Measurements from ENCODE around the gene MISP3.

DNA sequence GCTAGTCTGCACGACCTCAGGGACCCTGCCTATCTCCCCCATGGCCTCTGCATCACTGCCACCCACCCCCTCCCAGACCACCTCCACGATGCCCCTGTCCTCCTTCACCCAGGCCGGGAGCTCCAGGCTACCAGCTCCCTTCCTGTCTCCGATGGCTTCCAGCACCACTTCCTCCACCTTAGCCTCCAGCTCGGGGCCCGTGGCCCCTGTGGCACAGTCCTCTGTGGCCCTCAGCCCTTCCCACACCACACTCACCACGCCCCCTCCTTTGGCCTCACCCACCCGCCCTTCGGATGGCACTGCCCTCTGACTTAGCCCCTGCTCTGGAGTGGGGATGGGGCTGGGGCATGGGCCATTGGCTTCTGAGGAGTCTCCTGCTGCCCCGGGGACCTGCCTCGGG lies 17.9 kb upstream of the MISP3 start:
- TF ChIP-seq ZNF671 (CRISPR knock-in tag; IDR thresholded peaks at IDR 0.05) (no peak), ETV6 (CRISPR knock-in tag; IDR thresholded peaks at IDR 0.05) (no peak), FOXK1 (CRISPR knock-in tag; IDR thresholded peaks at IDR 0.05) (no peak), NFYB (CRISPR knock-in tag; conservative IDR thresholded peaks at IDR 0.05; ENCODE audit: low read depth) (no peak), CREM (CRISPR knock-in tag; IDR thresholded peaks at IDR 0.05) (no peak), NR2C2 (CRISPR knock-in tag; IDR thresholded peaks at IDR 0.05) (no peak), ATF1 (CRISPR knock-in tag; IDR thresholded peaks at IDR 0.05) (no peak)
- TF ChIP-seq, protein P1, sequence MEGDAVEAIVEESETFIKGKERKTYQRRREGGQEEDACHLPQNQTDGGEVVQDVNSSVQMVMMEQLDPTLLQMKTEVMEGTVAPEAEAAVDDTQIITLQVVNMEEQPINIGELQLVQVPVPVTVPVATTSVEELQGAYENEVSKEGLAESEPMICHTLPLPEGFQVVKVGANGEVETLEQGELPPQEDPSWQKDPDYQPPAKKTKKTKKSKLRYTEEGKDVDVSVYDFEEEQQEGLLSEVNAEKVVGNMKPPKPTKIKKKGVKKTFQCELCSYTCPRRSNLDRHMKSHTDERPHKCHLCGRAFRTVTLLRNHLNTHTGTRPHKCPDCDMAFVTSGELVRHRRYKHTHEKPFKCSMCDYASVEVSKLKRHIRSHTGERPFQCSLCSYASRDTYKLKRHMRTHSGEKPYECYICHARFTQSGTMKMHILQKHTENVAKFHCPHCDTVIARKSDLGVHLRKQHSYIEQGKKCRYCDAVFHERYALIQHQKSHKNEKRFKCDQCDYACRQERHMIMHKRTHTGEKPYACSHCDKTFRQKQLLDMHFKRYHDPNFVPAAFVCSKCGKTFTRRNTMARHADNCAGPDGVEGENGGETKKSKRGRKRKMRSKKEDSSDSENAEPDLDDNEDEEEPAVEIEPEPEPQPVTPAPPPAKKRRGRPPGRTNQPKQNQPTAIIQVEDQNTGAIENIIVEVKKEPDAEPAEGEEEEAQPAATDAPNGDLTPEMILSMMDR (IDR thresholded peaks at IDR 0.05): no peak
